H1 (cell line): Measurements from ENCODE around the gene AKR1C2. TPM values are rescaled to one million over a fixed set of nuclear protein-coding genes. Genes with fewer than 3 reads are reported as not detected.

Experiments
- GABPA ChIP-seq: IDR thresholded peaks from 2 replicates; pipeline ENCODE4 v1.6.1; 2011; ENCODE audit warnings: mild to moderate bottlenecking, low read length, moderate library complexity, borderline replicate concordance; ENCODE audit not compliant: insufficient read depth
- MAFK ChIP-seq: IDR thresholded peaks from 2 replicates; pipeline ENCODE4 v1.6.1; 2012; ENCODE audit warnings: low read depth, mild to moderate bottlenecking, improper control_type of control experiment, low read length
- POLR2A ChIP-seq, 2 experiments: IDR thresholded peaks; 1 replicate in 1 of 2; 2 replicates in 1 of 2; pipeline ENCODE4 v1.6.1; 2011; ENCODE audit warnings: low read depth in 2 of 2, low read length in 2 of 2, mild to moderate bottlenecking in 2 of 2; ENCODE audit errors: control extremely low read depth in 1 of 2
- POLR2AphosphoS5 ChIP-seq: IDR thresholded peaks from 2 replicates; pipeline ENCODE4 v1.6.1; 2011; ENCODE audit warnings: low read depth, low read length
- RXRA ChIP-seq: IDR thresholded peaks from 2 replicates; pipeline ENCODE4 v1.6.1; 2011; ENCODE audit warnings: low read depth, mild to moderate bottlenecking, low read length, moderate library complexity; ENCODE audit not compliant: insufficient read depth
- SIN3A ChIP-seq, 2 experiments: IDR thresholded peaks in 1 of 2; conservative IDR thresholded peaks in 1 of 2; 2 replicates each; pipeline ENCODE4 v1.6.1; 2011 to 2012; ENCODE audit warnings: low read length in 2 of 2, improper control_type of control experiment in 1 of 2, low read depth in 1 of 2, mild to moderate bottlenecking in 1 of 2
- SP2 ChIP-seq: IDR thresholded peaks from 2 replicates; pipeline ENCODE4 v1.6.1; 2012; ENCODE audit warnings: mild to moderate bottlenecking, low read length, inconsistent platforms
- TEAD4 ChIP-seq: IDR thresholded peaks from 2 replicates; pipeline ENCODE4 v1.6.1; 2012; ENCODE audit warnings: low read depth, low read length, inconsistent platforms, mixed read lengths
- polyA plus RNA-seq, 7 experiments: library from polyadenylated mRNA; depleted of rRNA in 3 of 7; stranded (reverse) in 5 of 7; unstranded in 2 of 7; fragments of >200 nt in 5 of 7; fragments of 200-250 nt in 2 of 7; gene quantifications; 1 replicate in 5 of 7; 2 replicates in 1 of 7; 4 replicates in 1 of 7; pipeline versions ENCODE4 v1.2.1 to v1.2.3, GENCODE V29; 2011 to 2013; ENCODE audit warnings: missing spikeins in 2 of 7, mixed read lengths in 2 of 7
- total RNA-seq: library from RNA; stranded (reverse); fragmentation: NEBNext Ultra II Directional; extraction: Animal tissue kit (Norgen Biotek cat#: 25700); gene quantifications from 2 replicates; pipeline ENCODE4 v1.2.1, GENCODE V29; 2021

Gene AKR1C2
- total and polyA plus RNA-seq, 2 of the 8 experiments (the other 6 are each of a cell fraction or from before 2014, with no cell fraction given), result 0.77 to 1.2 TPM

DNA sequence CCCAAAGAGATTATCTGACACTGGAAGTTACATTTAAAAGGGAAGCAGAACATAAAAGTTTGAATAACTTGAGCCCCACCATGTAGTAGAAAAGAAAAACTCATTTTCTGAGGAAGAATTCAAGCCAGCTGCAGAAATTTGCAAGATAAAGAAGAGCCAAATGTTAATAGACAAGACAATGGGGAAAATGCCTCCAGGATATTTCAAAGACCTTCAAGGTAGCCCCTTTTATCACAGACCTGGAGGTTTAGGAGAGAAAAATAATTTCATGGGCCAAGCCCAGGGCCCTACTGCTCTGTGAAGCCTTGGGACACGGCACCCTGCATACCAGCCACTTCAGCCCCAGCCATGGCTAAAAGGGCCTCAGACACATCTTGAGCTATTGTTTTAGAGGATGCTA lies 58.8 kb downstream of the AKR1C2 start (continued):
- TF ChIP-seq SIN3A (conservative IDR thresholded peaks at IDR 0.05 in 1 of 2, IDR thresholded peaks at IDR 0.05 in 1 of 2; ENCODE audit: low read depth in 1 of 2, low read length in 2 of 2) (no peak), SP2 (no peak), GABPA (no peak), MAFK (no peak), TEAD4 (no peak), POLR2AphosphoS5 (no peak), RXRA (no peak), POLR2A (IDR thresholded peaks at IDR 0.05; ENCODE audit: control extremely low read depth in 1 of 2, low read depth in 2 of 2, low read length in 2 of 2) (no peak)
